ENCODE measurements around the gene ZNF511. TPM values are rescaled to one million over a fixed set of nuclear protein-coding genes. Genes with fewer than 3 reads are reported as not detected.
A peak's percentile ranks its signal among the peaks of the same experiment; 100 is the strongest.

Gene ZNF511
- total RNA-seq, 1 experiment from 2014 or later: 49.0 TPM

GRCh38 chr10:133355991-133356390 is 47.3 kb downstream of the ZNF511 start:
- Histone ChIP-seq H3K4me2 (ENCODE audit: low read length) (peak overlapping the region; percentile 77), H3K9ac (ENCODE audit: low read length) (no peak overlapping the region), H3K9me3 (ENCODE audit: control insufficient read depth in 1 of 2, insufficient read depth in 1 of 2, low read depth in 1 of 2, low read length in 2 of 2) (no peaks in the 10 kb centered on the region), H2AFZ (ENCODE audit: low read depth, low read length, poor library complexity, severe bottlenecking) (no peak overlapping the region), H3K9me2 (ENCODE audit: insufficient read depth) (no peaks in the 10 kb centered on the region), H3K79me2 (ENCODE audit: insufficient read depth, low read length) (peaks cover 6% of the 10 kb centered on the region; the same call in 1 of the 2 replicates), H3K36me3 (ENCODE audit: control insufficient read depth in 1 of 2, insufficient read depth in 2 of 2, low read length in 2 of 2) (no peaks in the 10 kb centered on the region), H3K4me3 (replicated peaks in 1 of 2; ENCODE audit: low read depth in 1 of 2, low read length in 2 of 2) (no peak overlapping the region), H4K20me1 (ENCODE audit: insufficient read depth) (no peaks in the 10 kb centered on the region), H3K27me3 (ENCODE audit: insufficient read depth, low read length) (no peaks in the 10 kb centered on the region), H3K27ac (ENCODE audit: low read depth, low read length) (no peak overlapping the region; the same call in 1 of the 2 replicates), H3K4me1 (ENCODE audit: control insufficient read depth in 1 of 2, insufficient read depth in 2 of 2, low read length in 2 of 2) (peaks cover 3 to 5% of the 10 kb centered on the region in 2 experiments; a peak in 2 of 4 replicates)
- TF ChIP-seq FOSL1 (IDR thresholded peaks at IDR 0.05; ENCODE audit: low read depth) (no peak), POLR2AphosphoS5 (IDR thresholded peaks at IDR 0.05; ENCODE audit: low read depth, low read length) (no peak), ZFX (IDR thresholded peaks at IDR 0.05) (no peak), EGR1 (IDR thresholded peaks at IDR 0.05; ENCODE audit: low read depth) (no peak), SRF (IDR thresholded peaks at IDR 0.05; ENCODE audit: low read depth) (no peak), ELF1 (IDR thresholded peaks at IDR 0.05; ENCODE audit: borderline replicate concordance, low read depth) (no peak), JUND (IDR thresholded peaks at IDR 0.05) (no peak), CEBPB (IDR thresholded peaks at IDR 0.05; ENCODE audit: low read depth) (no peak), ZNF274 (IDR thresholded peaks at IDR 0.05; ENCODE audit: low read depth, low read length) (no peak), ZBTB33 (IDR thresholded peaks at IDR 0.05; ENCODE audit: extremely low read depth, insufficient replicate concordance, low read length) (no peak), REST (IDR thresholded peaks at IDR 0.05; ENCODE audit: low read depth) (no peak), POLR2A (IDR thresholded peaks at IDR 0.05; ENCODE audit: borderline replicate concordance, extremely low read depth, insufficient read depth, insufficient read length) (no peak), TCF7L2 (IDR thresholded peaks at IDR 0.05; ENCODE audit: borderline replicate concordance, extremely low read depth, insufficient read depth, insufficient read length) (no peak), CTCF (IDR thresholded peaks at IDR 0.05 in 2 of 3, conservative IDR thresholded peaks at IDR 0.05 in 1 of 3; ENCODE audit: borderline replicate concordance in 1 of 3, insufficient read depth in 1 of 3, low read depth in 2 of 3, low read length in 2 of 3) (no peak), EZH2phosphoT487 (IDR thresholded peaks at IDR 0.05; ENCODE audit: borderline replicate concordance) (no peak), MAX (IDR thresholded peaks at IDR 0.05) (no peak), SP1 (IDR thresholded peaks at IDR 0.05; ENCODE audit: low read depth) (no peak), CBX3 (IDR thresholded peaks at IDR 0.05; ENCODE audit: low read depth) (no peak), RAD21 (IDR thresholded peaks at IDR 0.05; ENCODE audit: low read depth) (no peak), ATF3 (IDR thresholded peaks at IDR 0.05) (no peak)
- intact Hi-C loops (cut with micrococcal nuclease): no loop called here
- ATAC-seq (no peak), DNase-seq (ENCODE audit: low read depth, low spot score) (no peak)
- RAD21 ChIA-PET (ENCODE audit: low non-redundant PET in 1 of 2, low total read pairs in 2 of 2, uncharacterized antibody in 2 of 2, unreplicated experiment in 2 of 2): no interaction called here
- CTCF ChIA-PET: no interaction called here
- POLR2A ChIA-PET: no interaction called here
- BruUV-seq (replicated peaks): no TSS peak

Data from HCT116 (cell line).